Sigmoid colon (tissue), 7 donors: ENCODE data around the gene ZFAND3. TPM values are rescaled to one million over a fixed set of nuclear protein-coding genes. Genes with fewer than 3 reads are reported as not detected.
"Not testable (repeated sequence)": the region's sequence is repeated elsewhere in the genome, so short reads cannot be mapped to it uniquely, and the experiment has no call there.

Experiments used
- DNase-seq: peaks from one replicate; pipeline ENCODE4 v3.0.0-alpha.2; 2019
- H3K27ac ChIP-seq, 4 donors: fragments of 200-600 bp; sonication (generic); one replicate each; pipeline ENCODE4 v1.5.1; 2016 to 2019; ENCODE audit warnings: mild to moderate bottlenecking in 1 of 4
- H3K27me3 ChIP-seq, 3 donors: fragments of 200-600 bp; sonication (generic); one replicate each; pipeline ENCODE4 v1.5.1; 2019; ENCODE audit warnings: mild to moderate bottlenecking in 1 of 3
- H3K36me3 ChIP-seq, 4 donors: fragments of 200-600 bp; sonication (generic); one replicate each; pipeline ENCODE4 v1.5.1; 2016 to 2019
- H3K4me1 ChIP-seq, 4 donors: fragments of 200-600 bp; sonication (generic); one replicate each; pipeline ENCODE4 v1.5.1; 2017 to 2019
- H3K4me3 ChIP-seq, 4 donors: fragments of 200-600 bp; sonication (generic); one replicate each; pipeline ENCODE4 v1.5.1; 2017 to 2019; ENCODE audit warnings: mild to moderate bottlenecking in 2 of 4, moderate library complexity in 1 of 4
- H3K9me3 ChIP-seq, 4 donors: fragments of 200-600 bp in 3 of 4; sonication (generic) in 3 of 4; one replicate each; pipeline versions ENCODE4 v1.5.1 to v1.6.1; 2013 to 2019
- EP300 ChIP-seq, 4 donors: sonication (generic); formaldehyde crosslinking; IDR thresholded peaks; one replicate each; pipeline ENCODE4 v1.6.1; 2017; ENCODE audit warnings: antibody characterized with exemption in 4 of 4
- POLR2A ChIP-seq, 2 donors: fragments of 450-650 bp; IDR thresholded peaks; one replicate each; pipeline ENCODE4 v1.6.1; 2016; ENCODE audit warnings: antibody characterized with exemption in 2 of 2, mild to moderate bottlenecking in 2 of 2, moderate library complexity in 2 of 2
- POLR2AphosphoS5 ChIP-seq, 4 donors: sonication (generic); formaldehyde crosslinking; IDR thresholded peaks; one replicate each; pipeline ENCODE4 v1.6.1; 2017; ENCODE audit warnings: antibody characterized with exemption in 4 of 4
- WGBS, 2 donors: extraction: QIAGEN DNeasy Blood & Tissue Kit; methylation state at CpG; one replicate each; pipeline ENCODE4 v1.1.7; 2013; 5-methylcytosine and 5-hydroxymethylcytosine counted together
- intact Hi-C: fragments of 100-400 bp; cut with DNase I; formaldehyde crosslinking; loops from one replicate; pipeline ENCODE4 v1.15.1; 2023
- polyA plus RNA-seq, 3 donors: library from polyadenylated mRNA; stranded (reverse); fragments of 200-250 nt; gene quantifications; one replicate each; pipeline ENCODE4 v1.2.3, GENCODE V29; 2013
- total RNA-seq, 4 donors: library from RNA; depleted of rRNA; stranded (reverse); fragments of >200 nt; gene quantifications; one replicate each; pipeline ENCODE4 v1.1.0, GENCODE V29; 2016
- TF ChIP-seq, protein P1 (sequence below), 4 experiments: fragments of 450-650 bp in 3 of 4; fragments of 200-600 bp in 1 of 4; IDR thresholded peaks; one replicate each; pipeline ENCODE4 v1.5.1; 2016 to 2019; ENCODE audit warnings: antibody characterized with exemption in 4 of 4, mild to moderate bottlenecking in 3 of 4, moderate library complexity in 2 of 4
- donor health status: healthy with polysubstance abuse.
- donor health status: Bipolar disorder and iron deficiency.
- donor health status: healthy.

Gene ZFAND3
- total and polyA plus RNA-seq, 7 donors, result 32.4 to 54.8 (median 39.0) TPM

GRCh38 chr6:37959061-37959460 lies 139.5 kb downstream of the ZFAND3 start:
- no peaks in the 10 kb centered on the region for H3K9me3 ChIP-seq
- TF ChIP-seq, protein P1, sequence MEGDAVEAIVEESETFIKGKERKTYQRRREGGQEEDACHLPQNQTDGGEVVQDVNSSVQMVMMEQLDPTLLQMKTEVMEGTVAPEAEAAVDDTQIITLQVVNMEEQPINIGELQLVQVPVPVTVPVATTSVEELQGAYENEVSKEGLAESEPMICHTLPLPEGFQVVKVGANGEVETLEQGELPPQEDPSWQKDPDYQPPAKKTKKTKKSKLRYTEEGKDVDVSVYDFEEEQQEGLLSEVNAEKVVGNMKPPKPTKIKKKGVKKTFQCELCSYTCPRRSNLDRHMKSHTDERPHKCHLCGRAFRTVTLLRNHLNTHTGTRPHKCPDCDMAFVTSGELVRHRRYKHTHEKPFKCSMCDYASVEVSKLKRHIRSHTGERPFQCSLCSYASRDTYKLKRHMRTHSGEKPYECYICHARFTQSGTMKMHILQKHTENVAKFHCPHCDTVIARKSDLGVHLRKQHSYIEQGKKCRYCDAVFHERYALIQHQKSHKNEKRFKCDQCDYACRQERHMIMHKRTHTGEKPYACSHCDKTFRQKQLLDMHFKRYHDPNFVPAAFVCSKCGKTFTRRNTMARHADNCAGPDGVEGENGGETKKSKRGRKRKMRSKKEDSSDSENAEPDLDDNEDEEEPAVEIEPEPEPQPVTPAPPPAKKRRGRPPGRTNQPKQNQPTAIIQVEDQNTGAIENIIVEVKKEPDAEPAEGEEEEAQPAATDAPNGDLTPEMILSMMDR (IDR thresholded peaks at IDR 0.05), result no peak
- no peak for DNase-seq
- H3K4me3 ChIP-seq, result no peak overlapping the region
- H3K36me3 ChIP-seq, result no peaks in the 10 kb centered on the region
- peaks cover 0 to 40% (median 4%) of the 10 kb centered on the region in 4 donors for H3K4me1 ChIP-seq
- no peak overlapping the region for H3K27ac ChIP-seq
- 83 to 96% methylated on average over 3 of the region's 3 CpGs for WGBS, 2 donors
- no peaks in the 10 kb centered on the region for H3K27me3 ChIP-seq
- intact Hi-C loops, result no loop called here

DNA sequence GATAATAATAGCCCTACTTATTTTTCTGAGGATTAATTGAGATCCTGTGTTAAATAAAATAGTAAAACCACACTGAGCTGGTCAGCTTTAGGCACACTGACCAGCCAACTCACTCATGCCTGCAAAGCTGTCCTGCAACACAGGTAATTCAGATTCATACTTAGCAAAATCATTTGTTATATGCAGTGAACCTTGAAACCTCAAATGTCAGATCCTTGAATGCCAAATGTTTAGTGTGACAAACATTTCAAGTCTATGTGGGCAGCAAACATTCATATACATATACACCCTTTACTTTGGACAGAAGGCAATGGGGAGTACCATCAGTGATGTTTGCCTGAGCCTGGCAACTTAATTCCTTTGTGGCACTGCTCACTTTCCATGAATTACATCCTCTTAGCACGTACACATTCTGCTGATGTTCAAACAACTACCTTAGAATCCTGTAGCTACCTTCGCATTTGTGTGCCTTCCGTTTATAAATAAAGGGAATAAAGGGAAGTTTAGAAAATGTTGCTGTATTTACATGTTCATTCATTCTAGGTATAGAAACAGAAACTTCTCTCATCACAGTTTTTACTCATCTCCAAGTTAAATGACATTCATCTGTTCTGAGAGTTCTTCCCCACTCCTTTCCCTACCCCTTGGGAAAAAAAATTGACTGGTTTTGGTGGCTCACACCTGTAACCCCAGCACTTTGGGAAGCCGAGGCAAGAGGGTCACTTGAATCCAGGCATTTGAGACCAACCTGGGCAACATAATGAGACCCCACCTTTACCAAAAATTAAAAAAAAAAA lies 140.8 kb downstream of the ZFAND3 start:
- H3K36me3 ChIP-seq, result no peaks in the 10 kb centered on the region
- H3K27ac ChIP-seq, result no peak overlapping the region
- no peaks in the 10 kb centered on the region for H3K27me3 ChIP-seq
- intact Hi-C loops, result no loop called here
- no peak for DNase-seq
- H3K9me3 ChIP-seq, result no peaks in the 10 kb centered on the region
- H3K4me1 ChIP-seq, result peaks cover 0 to 30% (median 3%) of the 10 kb centered on the region in 4 donors
- WGBS, 2 donors, result 94 to 95% methylated on average over 4 of the region's 4 CpGs
- TF ChIP-seq POLR2A (IDR thresholded peaks at IDR 0.05) (no peak), EP300 (IDR thresholded peaks at IDR 0.05) (no peak), POLR2AphosphoS5 (IDR thresholded peaks at IDR 0.05) (no peak)
- TF ChIP-seq, protein P1 (IDR thresholded peaks at IDR 0.05), result no peak
- H3K4me3 ChIP-seq, result no peak overlapping the region

GRCh38 chr6:37962481-37963080 lies 143.1 kb downstream of the ZFAND3 start:
- H3K4me3 ChIP-seq, H3K27me3 ChIP-seq, H3K9me3 ChIP-seq, DNase-seq, H3K36me3 ChIP-seq, intact Hi-C loops, H3K27ac ChIP-seq: not testable (repeated sequence)
- peaks cover 0 to 16% (median 6%) of the 10 kb centered on the region in 4 donors for H3K4me1 ChIP-seq
- WGBS, 2 donors, result 87 to 97% methylated on average over 17 of the region's 17 CpGs

GRCh38 chr6:37965964-37966676 lies 146.6 kb downstream of the ZFAND3 start:
- H3K9me3 ChIP-seq, result no peaks in the 10 kb centered on the region

More at GRCh38 chr6:37965964-37966676, 146.6 kb downstream of the ZFAND3 start:
- intact Hi-C loops, result no loop called here
- no peak for TF ChIP-seq EP300 (IDR thresholded peaks at IDR 0.05)
- no peak for TF ChIP-seq POLR2AphosphoS5 (IDR thresholded peaks at IDR 0.05)
- TF ChIP-seq, protein P1 (IDR thresholded peaks at IDR 0.05), result no peak
- no peak for TF ChIP-seq POLR2A (IDR thresholded peaks at IDR 0.05)
- no peaks in the 10 kb centered on the region for H3K36me3 ChIP-seq
- WGBS, 2 donors, result 90 to 96% methylated on average over 3 of the region's 3 CpGs
- no peak overlapping the region for H3K27ac ChIP-seq
- DNase-seq, result no peak
- no peaks in the 10 kb centered on the region for H3K27me3 ChIP-seq
- peaks cover 0 to 17% (median under 1%) of the 10 kb centered on the region in 4 donors for H3K4me1 ChIP-seq
- H3K4me3 ChIP-seq, result no peak overlapping the region
